ENCODE data around the gene OSMR.
A peak's percentile ranks its signal among the peaks of the same experiment; 100 is the strongest.

The OSMR gene

DNA sequence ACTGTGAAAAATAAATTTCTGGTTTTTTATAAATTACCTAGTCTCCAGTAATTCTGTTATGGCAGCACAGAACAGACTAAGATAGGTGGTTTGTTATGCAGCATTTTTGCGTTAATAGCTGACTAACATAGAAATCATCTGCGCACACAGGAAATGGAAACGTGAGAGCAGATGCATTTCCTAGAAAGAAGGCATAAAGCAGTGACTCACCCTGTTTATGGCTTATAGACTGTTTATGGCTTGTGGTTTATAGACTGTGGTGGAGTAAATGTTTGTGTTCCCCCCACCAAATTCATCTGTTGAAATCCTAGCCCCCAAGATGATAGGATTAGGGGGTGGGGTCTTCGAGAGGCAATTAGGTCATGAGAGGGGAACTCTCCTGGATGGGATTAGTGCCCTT lies 18.3 kb upstream of the OSMR start:
- TF ChIP-seq, protein P1, sequence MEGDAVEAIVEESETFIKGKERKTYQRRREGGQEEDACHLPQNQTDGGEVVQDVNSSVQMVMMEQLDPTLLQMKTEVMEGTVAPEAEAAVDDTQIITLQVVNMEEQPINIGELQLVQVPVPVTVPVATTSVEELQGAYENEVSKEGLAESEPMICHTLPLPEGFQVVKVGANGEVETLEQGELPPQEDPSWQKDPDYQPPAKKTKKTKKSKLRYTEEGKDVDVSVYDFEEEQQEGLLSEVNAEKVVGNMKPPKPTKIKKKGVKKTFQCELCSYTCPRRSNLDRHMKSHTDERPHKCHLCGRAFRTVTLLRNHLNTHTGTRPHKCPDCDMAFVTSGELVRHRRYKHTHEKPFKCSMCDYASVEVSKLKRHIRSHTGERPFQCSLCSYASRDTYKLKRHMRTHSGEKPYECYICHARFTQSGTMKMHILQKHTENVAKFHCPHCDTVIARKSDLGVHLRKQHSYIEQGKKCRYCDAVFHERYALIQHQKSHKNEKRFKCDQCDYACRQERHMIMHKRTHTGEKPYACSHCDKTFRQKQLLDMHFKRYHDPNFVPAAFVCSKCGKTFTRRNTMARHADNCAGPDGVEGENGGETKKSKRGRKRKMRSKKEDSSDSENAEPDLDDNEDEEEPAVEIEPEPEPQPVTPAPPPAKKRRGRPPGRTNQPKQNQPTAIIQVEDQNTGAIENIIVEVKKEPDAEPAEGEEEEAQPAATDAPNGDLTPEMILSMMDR (IDR thresholded peaks at IDR 0.05; ENCODE audit: low read depth, low read length) = no peak
- H3K4me3 ChIP-seq (replicated peaks in 1 of 2; ENCODE audit: low read depth in 2 of 2, low read length in 2 of 2) = no peak overlapping the region
- peak; percentile 38 to 86 for DNase-seq (ENCODE audit: low read depth in 2 of 2)

DNA sequence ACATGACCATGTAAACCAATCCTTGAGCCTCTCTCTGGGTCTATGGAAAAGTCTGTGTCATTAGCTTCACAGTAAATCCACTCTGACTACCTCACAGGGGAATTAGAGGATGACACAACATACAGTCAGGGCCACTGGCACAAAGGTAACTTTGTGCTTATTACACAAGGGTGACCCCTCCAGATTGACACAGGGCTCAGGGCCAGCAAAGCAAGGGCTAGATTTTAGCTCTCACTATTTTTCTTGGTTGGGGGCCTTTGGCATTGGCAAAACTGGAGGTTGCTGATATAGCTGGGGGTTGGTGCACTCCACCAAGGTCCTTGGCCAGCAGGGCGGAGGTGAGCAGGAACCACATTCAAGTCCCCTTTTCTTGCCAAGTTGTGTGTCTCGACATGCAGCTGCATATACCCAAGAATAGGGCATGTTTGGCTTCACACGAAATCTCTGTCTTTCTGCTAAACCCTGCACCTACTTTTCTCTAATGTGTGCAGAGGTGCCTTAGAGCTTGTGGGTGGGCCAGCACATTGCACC lies 15.2 kb upstream of the OSMR start:
- TF ChIP-seq, protein P1 (IDR thresholded peaks at IDR 0.05; ENCODE audit: low read depth, low read length) = no peak
- DNase-seq (ENCODE audit: low read depth in 2 of 2) = peak; percentile 43 to 77

DNA sequence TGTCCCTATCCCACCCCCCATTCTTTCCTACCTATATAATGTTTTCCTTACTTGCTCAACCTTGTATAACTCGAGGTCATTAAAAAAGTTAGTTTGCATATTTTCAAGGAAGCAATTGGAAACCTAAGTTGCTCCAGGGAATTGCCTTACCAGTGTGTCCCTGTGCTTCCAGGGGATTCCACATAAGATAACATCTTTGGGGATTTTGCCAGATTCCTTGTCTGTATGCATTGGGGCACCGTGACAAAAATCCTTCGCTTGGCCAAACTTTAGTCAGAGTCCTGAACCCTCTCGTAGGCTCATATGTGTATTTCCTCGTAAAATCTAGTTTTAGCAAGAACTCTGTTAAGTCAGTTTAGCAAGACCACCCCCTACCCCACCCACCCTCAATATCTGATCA lies 14.7 kb upstream of the OSMR start:
- H3K4me3 ChIP-seq (replicated peaks in 1 of 2; ENCODE audit: low read depth in 2 of 2, low read length in 2 of 2) = no peak overlapping the region
- TF ChIP-seq, protein P1 (IDR thresholded peaks at IDR 0.05; ENCODE audit: low read depth, low read length) = no peak
- no peak for DNase-seq (ENCODE audit: low read depth in 2 of 2)

More for the DNA sequence above, 15.2 kb upstream of the OSMR start:
- no peak overlapping the region for H3K4me3 ChIP-seq (replicated peaks in 1 of 2; ENCODE audit: low read depth in 2 of 2, low read length in 2 of 2)

DNA sequence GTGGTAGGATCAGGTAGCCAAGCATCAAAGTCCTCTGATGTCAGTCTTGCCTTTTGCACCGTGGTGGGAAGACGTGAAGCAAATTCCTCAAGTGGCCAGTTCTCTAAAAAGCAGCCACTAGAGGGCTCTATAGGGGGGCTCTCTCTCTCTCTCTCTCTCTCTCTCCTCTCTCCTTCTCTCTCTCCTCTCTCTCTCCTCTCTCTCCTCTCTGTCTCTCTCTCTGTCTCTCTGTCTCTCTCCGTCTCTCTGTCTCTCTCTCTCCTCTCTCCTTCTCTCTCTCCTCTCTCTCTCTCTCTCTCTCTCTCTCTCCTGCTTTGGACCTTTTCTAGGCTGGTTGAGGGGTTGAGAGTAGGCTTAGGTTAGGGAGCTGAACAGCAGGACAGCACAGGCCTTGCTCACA lies 13.9 kb upstream of the OSMR start:
- TF ChIP-seq, protein P1 (IDR thresholded peaks at IDR 0.05; ENCODE audit: low read depth, low read length) = peak; percentile 63
- DNase-seq (ENCODE audit: low read depth in 2 of 2) = peak; percentile 71 to 78
- H3K4me3 ChIP-seq (replicated peaks in 1 of 2; ENCODE audit: low read depth in 2 of 2, low read length in 2 of 2) = no peak overlapping the region

DNA sequence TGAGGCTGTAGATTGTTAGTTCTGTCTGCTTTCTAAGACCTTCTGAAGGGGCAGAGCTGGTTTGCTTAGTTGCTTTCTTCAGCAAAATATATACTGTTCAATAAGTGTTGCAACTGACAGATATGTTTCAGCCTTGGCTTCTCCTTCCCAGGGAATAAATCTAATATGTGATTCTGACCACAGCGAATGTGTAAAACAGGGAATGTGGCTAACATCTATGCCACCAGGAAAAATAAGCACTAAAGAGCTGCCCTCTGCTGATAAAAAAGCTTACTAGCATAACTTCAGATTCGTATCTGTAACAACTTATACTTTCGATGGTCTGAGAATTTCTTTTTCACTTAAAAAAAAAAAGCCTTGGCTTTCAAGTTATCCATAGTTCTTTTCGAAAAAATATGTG lies 13.0 kb upstream of the OSMR start:
- H3K4me3 ChIP-seq (replicated peaks in 1 of 2; ENCODE audit: low read depth in 2 of 2, low read length in 2 of 2) = no peak overlapping the region
- no peak for DNase-seq (ENCODE audit: low read depth in 2 of 2)
- TF ChIP-seq, protein P1 (IDR thresholded peaks at IDR 0.05; ENCODE audit: low read depth, low read length) = no peak

DNA sequence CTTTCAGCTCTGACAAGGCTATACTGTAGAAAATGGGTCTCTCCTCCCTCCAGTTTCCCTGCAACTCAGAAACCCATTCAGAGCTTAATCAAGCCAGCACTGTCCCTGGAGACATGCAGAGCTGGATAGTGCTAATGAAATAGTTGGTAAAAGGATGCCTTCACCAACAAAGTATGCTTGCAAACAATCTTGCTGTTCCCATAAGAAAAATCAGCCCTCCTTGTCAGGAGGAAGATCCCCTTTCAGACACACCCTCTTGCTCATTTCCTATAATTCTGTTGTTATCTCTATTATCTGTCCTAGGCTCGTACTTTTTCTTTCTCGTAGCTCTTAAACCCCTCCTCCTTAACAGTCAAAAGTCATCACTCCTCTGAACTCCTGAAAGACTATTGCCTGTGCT lies 9.9 kb upstream of the OSMR start:
- peak; percentile 87 to 94 for DNase-seq (ENCODE audit: low read depth in 2 of 2)
- TF ChIP-seq, protein P1 (IDR thresholded peaks at IDR 0.05; ENCODE audit: low read depth, low read length) = no peak
- H3K4me3 ChIP-seq (replicated peaks in 1 of 2; ENCODE audit: low read depth in 2 of 2, low read length in 2 of 2) = no peak overlapping the region

DNA sequence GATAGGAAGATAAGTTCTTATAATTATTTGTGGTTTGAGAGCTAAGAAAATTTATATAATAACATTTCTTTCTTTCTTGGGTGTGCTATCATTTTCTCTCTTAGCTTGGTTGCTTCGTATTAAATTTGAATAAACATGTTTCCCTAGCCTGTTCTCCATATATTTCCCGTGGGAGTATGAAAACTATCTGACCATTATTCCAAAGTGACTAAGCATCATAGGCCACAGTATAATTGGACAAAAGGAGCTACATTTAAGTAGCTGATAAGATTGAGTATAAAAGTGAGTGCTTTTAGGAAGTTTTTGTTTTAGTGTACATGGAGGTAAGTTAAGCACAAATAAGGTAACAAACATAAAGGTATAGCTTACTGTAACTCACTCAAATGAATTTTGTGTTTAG lies 8.4 kb upstream of the OSMR start:
- TF ChIP-seq, protein P1 (IDR thresholded peaks at IDR 0.05; ENCODE audit: low read depth, low read length) = no peak
- peak; percentile 60 to 68 for DNase-seq (ENCODE audit: low read depth in 2 of 2)
- no peak overlapping the region for H3K4me3 ChIP-seq (replicated peaks in 1 of 2; ENCODE audit: low read depth in 2 of 2, low read length in 2 of 2)

Measured in cardiac fibroblast (primary cell).